Adipocyte (in vitro differentiated cells): ENCODE measurements around the gene UBR1.
"Not testable (repeated sequence)": the region's sequence is repeated elsewhere in the genome, so short reads cannot be mapped to it uniquely, and the experiment has no call there.

Experiments
- DNase-seq: peaks from one replicate; pipeline ENCODE4 v3.0.0-alpha.2; 2015; ENCODE audit warnings: low read depth
- H3K27me3 ChIP-seq: replicated peaks from 2 replicates; pipeline ENCODE4 v1.7.0; 2013; ENCODE audit warnings: mild to moderate bottlenecking, low read length, moderate library complexity; ENCODE audit not compliant: control insufficient read depth, insufficient read depth
- H3K36me3 ChIP-seq: 2 replicates; pipeline ENCODE4 v1.7.0; 2013; ENCODE audit warnings: low read length, mild to moderate bottlenecking, moderate library complexity; ENCODE audit not compliant: control insufficient read depth, insufficient read depth, severe bottlenecking
- H3K4me1 ChIP-seq: 2 replicates; pipeline ENCODE4 v1.7.0; 2013; ENCODE audit warnings: mild to moderate bottlenecking, low read length, moderate library complexity; ENCODE audit not compliant: control insufficient read depth, insufficient read depth
- H3K4me3 ChIP-seq: 2 replicates; pipeline ENCODE4 v1.7.0; 2013; ENCODE audit warnings: mild to moderate bottlenecking, low read length, moderate library complexity
- H3K9ac ChIP-seq: 2 replicates; pipeline ENCODE4 v1.7.0; 2013; ENCODE audit warnings: mild to moderate bottlenecking, low read length, moderate library complexity
- H3K9me3 ChIP-seq: 2 replicates; pipeline ENCODE4 v1.7.0; 2013; ENCODE audit warnings: mild to moderate bottlenecking, low read length, moderate library complexity; ENCODE audit not compliant: control insufficient read depth

Gene UBR1

DNA sequence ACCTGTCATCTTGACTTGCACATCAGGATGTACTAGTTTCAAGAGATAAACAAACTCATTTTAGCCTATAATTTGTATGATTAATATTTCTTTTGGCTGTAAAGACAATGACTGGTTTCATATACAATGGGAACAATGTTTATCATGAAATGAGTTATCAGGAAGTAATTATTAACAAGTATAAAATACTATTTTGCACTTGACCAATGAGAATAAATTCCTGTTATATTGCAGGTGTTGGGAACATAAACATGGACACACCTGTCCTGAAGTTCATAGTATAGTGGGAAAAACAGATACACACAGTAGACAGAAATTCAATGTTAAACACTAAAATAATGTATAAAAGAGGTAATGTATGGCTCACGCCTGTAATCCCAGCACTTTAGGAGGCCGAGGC, 56.9 kb downstream of the UBR1 start:
- Histone ChIP-seq H3K9me3 (no peaks in the 10 kb centered on the region), H3K4me1 (no peaks in the 10 kb centered on the region), H3K36me3 (peaks cover 78% of the 10 kb centered on the region), H3K4me3 (no peak overlapping the region), H3K9ac (no peak overlapping the region), H3K27me3 (no peaks in the 10 kb centered on the region)
- DNase-seq: no peak

- H3K9me3 ChIP-seq: no peaks in the 10 kb centered on the region
- H3K36me3 ChIP-seq: peaks cover 77% of the 10 kb centered on the region
- H3K27me3 ChIP-seq: no peaks in the 10 kb centered on the region
- no peaks in the 10 kb centered on the region for H3K4me1 ChIP-seq
- no peak overlapping the region for H3K9ac ChIP-seq
- no peak for DNase-seq
- no peak overlapping the region for H3K4me3 ChIP-seq
Measured at GRCh38 chr15:43046484-43046883, 59.4 kb downstream of the UBR1 start.

- Histone ChIP-seq H3K4me1 (no peaks in the 10 kb centered on the region), H3K9me3 (no peaks in the 10 kb centered on the region), H3K9ac (no peak overlapping the region), H3K36me3 (peaks cover 68% of the 10 kb centered on the region), H3K27me3 (no peaks in the 10 kb centered on the region), H3K4me3 (no peak overlapping the region)
- no peak for DNase-seq
Measured at GRCh38 chr15:43042885-43043284, 63.0 kb downstream of the UBR1 start.

GRCh38 chr15:43041085-43041484, 64.8 kb downstream of the UBR1 start:
- not testable (repeated sequence) for DNase-seq, H3K9me3 ChIP-seq, H3K4me3 ChIP-seq, H3K4me1 ChIP-seq, H3K27me3 ChIP-seq, H3K9ac ChIP-seq
- peaks cover 63% of the 10 kb centered on the region for H3K36me3 ChIP-seq

GRCh38 chr15:43035240-43035639, 70.6 kb downstream of the UBR1 start:
- not testable (repeated sequence) for DNase-seq, H3K4me1 ChIP-seq, H3K4me3 ChIP-seq, H3K27me3 ChIP-seq, H3K9me3 ChIP-seq, H3K9ac ChIP-seq
- H3K36me3 ChIP-seq: peaks cover 58% of the 10 kb centered on the region

- DNase-seq: no peak
- Histone ChIP-seq H3K4me3 (no peak overlapping the region), H3K9me3 (no peaks in the 10 kb centered on the region), H3K36me3 (peaks cover 70% of the 10 kb centered on the region), H3K4me1 (no peaks in the 10 kb centered on the region), H3K27me3 (no peaks in the 10 kb centered on the region), H3K9ac (no peak overlapping the region)
Measured at GRCh38 chr15:43029476-43029875, 76.4 kb downstream of the UBR1 start.

- DNase-seq: no peak
- peaks cover 79% of the 10 kb centered on the region for H3K36me3 ChIP-seq
- no peaks in the 10 kb centered on the region for H3K9me3 ChIP-seq
- no peaks in the 10 kb centered on the region for H3K27me3 ChIP-seq
- no peaks in the 10 kb centered on the region for H3K4me1 ChIP-seq
- H3K9ac ChIP-seq: no peak overlapping the region
- H3K4me3 ChIP-seq: no peak overlapping the region
Measured at GRCh38 chr15:43025150-43025549, 80.7 kb downstream of the UBR1 start.

DNA sequence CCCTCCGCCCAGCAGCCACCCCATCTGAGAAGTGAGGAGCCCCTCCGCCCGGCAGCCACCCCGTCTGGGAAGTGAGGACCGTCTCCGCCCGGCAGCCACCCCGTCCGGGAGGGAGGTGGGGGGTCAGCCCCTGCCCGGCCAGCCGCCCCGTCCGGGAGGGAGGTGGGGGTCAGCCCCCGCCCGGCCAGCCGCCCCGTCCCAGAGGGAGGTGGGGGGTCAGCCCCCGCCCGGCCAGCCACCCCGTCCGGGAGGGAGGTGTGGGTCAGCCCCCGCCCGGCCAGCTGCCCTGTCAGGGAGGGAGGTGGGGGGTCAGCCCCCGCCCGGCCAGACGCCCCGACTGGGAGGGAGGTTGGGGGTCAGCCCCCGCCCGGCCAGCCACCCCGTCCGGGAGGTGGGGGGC, 91.2 kb downstream of the UBR1 start:
- H3K9me3 ChIP-seq, H3K27me3 ChIP-seq, DNase-seq, H3K4me1 ChIP-seq, H3K4me3 ChIP-seq, H3K9ac ChIP-seq: not testable (repeated sequence)
- H3K36me3 ChIP-seq: peaks cover 59% of the 10 kb centered on the region

DNA sequence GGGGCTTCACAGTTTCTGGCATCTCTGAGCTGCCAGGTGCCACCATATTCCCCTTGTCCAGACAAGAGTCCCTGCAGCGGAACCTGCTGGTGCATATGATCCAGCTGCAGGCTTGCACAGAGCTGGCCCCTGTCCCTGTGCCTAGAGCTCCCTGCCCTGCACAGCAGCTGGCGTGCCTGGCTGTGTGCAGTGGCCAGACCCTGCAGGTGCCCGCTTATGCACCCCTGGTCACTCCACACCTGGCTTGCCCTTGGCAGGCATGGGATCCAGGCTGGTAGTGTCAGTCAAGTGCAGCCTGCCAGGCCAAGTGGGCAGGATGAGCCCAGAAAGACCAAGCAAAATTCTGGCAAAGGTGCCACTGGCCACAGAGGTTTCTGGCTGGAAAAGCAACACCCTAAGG, 96.6 kb downstream of the UBR1 start:
- Histone ChIP-seq H3K36me3 (peaks cover 58% of the 10 kb centered on the region), H3K27me3 (no peaks in the 10 kb centered on the region), H3K4me1 (no peaks in the 10 kb centered on the region), H3K4me3 (no peak overlapping the region), H3K9ac (no peak overlapping the region), H3K9me3 (no peaks in the 10 kb centered on the region)
- DNase-seq: no peak

GRCh38 chr15:43008150-43008549, 97.7 kb downstream of the UBR1 start:
- Histone ChIP-seq H3K9ac (no peak overlapping the region), H3K9me3 (no peaks in the 10 kb centered on the region), H3K4me3 (no peak overlapping the region), H3K27me3 (no peaks in the 10 kb centered on the region), H3K4me1 (no peaks in the 10 kb centered on the region), H3K36me3 (peaks cover 60% of the 10 kb centered on the region)
- DNase-seq: no peak

GRCh38 chr15:43007551-43007950, 98.3 kb downstream of the UBR1 start:
- Histone ChIP-seq H3K36me3 (peaks cover 62% of the 10 kb centered on the region), H3K4me3 (no peak overlapping the region), H3K27me3 (no peaks in the 10 kb centered on the region), H3K4me1 (no peaks in the 10 kb centered on the region), H3K9ac (no peak overlapping the region), H3K9me3 (no peaks in the 10 kb centered on the region)
- DNase-seq: no peak

DNA sequence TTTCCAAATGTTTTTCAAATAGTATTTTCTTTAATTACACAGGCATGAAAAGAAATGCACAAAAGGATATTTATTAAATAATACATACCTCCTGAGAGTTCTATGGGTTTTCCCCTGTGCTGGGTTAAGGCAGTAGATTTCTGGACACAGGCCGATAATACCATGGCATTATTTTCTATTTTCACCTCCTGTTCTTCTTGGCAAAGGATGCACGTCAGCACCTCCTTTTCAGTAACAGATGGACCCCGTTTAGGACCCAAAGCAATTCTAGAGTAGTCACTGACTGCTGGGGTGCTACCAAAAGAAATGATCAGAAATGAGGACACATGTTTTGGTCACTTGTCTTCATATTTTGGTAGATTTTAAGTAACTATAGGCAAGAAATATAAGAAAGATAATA, 98.8 kb downstream of the UBR1 start:
- no peak for DNase-seq
- Histone ChIP-seq H3K9me3 (no peaks in the 10 kb centered on the region), H3K9ac (no peak overlapping the region), H3K36me3 (peaks cover 65% of the 10 kb centered on the region), H3K27me3 (no peaks in the 10 kb centered on the region), H3K4me3 (no peak overlapping the region), H3K4me1 (no peaks in the 10 kb centered on the region)
